Gastrocnemius medialis (tissue), 4 donors: ENCODE data around the gene RASSF8.

Experiments used
- CTCF ChIP-seq, 5 experiments: fragments of 450-650 bp in 3 of 5; fragments of 200-600 bp in 2 of 5; sonication (generic) in 2 of 5; IDR thresholded peaks in 4 of 5; conservative IDR thresholded peaks in 1 of 5; 1 replicate in 4 of 5; 2 replicates in 1 of 5; pipeline ENCODE4 v1.5.1; 2016 to 2019; ENCODE audit warnings: antibody characterized with exemption in 5 of 5, mild to moderate bottlenecking in 3 of 5, moderate library complexity in 3 of 5
- POLR2A ChIP-seq, 2 donors: fragments of 450-650 bp; IDR thresholded peaks; one replicate each; pipeline ENCODE4 v1.6.1; 2017; ENCODE audit warnings: antibody characterized with exemption in 2 of 2, mild to moderate bottlenecking in 2 of 2, moderate library complexity in 2 of 2

- no peak for TF ChIP-seq CTCF (IDR thresholded peaks at IDR 0.05 in 4 of 5, conservative IDR thresholded peaks at IDR 0.05 in 1 of 5)
- TF ChIP-seq POLR2A (IDR thresholded peaks at IDR 0.05), result no peak
Observed at GRCh38 chr12:26065451-26065850, 107.0 kb downstream of the RASSF8 start.
